NT2/D1 (cell line): ENCODE measurements around the gene CEP57.

Source experiments
- DNase-seq: peaks from one replicate; pipeline ENCODE4 v3.0.0-alpha.2; 2011; ENCODE audit warnings: low read depth, low spot score
- H3K27me3 ChIP-seq: 2 replicates; pipeline ENCODE4 v1.6.0; 2011; ENCODE audit warnings: mild to moderate bottlenecking; ENCODE audit not compliant: insufficient read length, insufficient read depth
- H3K36me3 ChIP-seq: 2 replicates; pipeline ENCODE4 v1.6.1; 2011; ENCODE audit warnings: mild to moderate bottlenecking, low read length, mixed read lengths; ENCODE audit not compliant: insufficient read depth, insufficient read length
- H3K4me1 ChIP-seq: 2 replicates; pipeline ENCODE4 v1.5.1; 2011; ENCODE audit not compliant: insufficient read depth, insufficient read length
- H3K4me3 ChIP-seq: 2 replicates; pipeline ENCODE4 v1.5.1; 2011; ENCODE audit warnings: low read depth; ENCODE audit not compliant: insufficient read length
- H3K9ac ChIP-seq: 2 replicates; pipeline ENCODE4 v1.6.0; 2011; ENCODE audit warnings: low read depth; ENCODE audit not compliant: insufficient read length
- H3K9me3 ChIP-seq: 2 replicates; pipeline ENCODE4 v1.5.1; 2011; ENCODE audit warnings: mild to moderate bottlenecking, low read length; ENCODE audit not compliant: insufficient read depth
- SUZ12 ChIP-seq: IDR thresholded peaks from 2 replicates; pipeline ENCODE4 v1.6.1; 2011; ENCODE audit not compliant: insufficient read length, insufficient read depth; ENCODE audit errors: extremely low read depth
- YY1 ChIP-seq: IDR thresholded peaks from 2 replicates; pipeline ENCODE4 v1.6.1; 2011; ENCODE audit not compliant: insufficient read length, insufficient read depth
- ZNF274 ChIP-seq: IDR thresholded peaks from 2 replicates; pipeline ENCODE4 v1.6.1; 2011; ENCODE audit warnings: mild to moderate bottlenecking, low read depth, low read length

CEP57 gene

DNA sequence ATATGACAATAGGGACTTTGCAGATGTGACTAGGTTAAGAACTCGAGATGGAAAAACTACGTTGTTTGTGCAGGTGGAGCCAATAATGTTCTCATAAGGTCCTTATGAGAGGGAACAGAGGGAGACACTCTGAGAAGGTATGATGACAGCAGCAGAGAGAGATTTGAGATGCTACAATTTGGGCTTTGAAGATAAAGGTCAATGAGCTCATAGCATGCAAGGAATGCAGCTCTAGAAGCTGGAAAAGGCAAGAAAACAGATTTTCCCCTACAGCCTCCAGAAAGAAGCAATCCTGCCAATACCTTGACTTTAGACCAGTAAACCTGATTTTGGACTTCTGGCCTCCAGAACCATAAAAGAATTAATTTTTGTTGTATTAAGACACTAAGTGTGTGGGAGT, 21.8 kb upstream of the CEP57 start:
- Histone ChIP-seq H3K4me1 (no peaks in the 10 kb centered on the region), H3K4me3 (no peak overlapping the region), H3K27me3 (no peaks in the 10 kb centered on the region), H3K9ac (no peak overlapping the region), H3K36me3 (peaks cover 15% of the 10 kb centered on the region), H3K9me3 (no peaks in the 10 kb centered on the region)
- DNase-seq: no peak
- TF ChIP-seq ZNF274: no peak
- TF ChIP-seq YY1: no peak
- TF ChIP-seq SUZ12: no peak

DNA sequence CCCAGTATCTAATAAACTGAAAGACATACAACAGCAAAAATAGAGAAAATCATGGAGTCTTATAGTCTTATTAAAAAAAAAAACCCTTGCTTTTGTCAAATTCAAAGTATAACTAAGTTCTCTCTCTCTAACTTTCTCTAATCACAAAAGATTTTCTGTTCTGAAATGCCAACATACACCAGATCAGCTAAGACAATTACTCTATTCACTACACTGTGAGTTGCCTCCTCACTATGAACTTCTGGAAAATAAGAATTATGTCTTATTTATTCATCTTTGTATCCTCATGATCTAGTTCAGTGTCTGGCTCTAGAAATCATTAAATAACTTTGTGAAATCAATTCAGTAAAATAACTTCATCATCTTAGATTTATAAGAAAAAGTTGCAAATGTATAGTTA, 13.4 kb upstream of the CEP57 start:
- no peak for TF ChIP-seq ZNF274
- TF ChIP-seq SUZ12: no peak
- H3K9me3 ChIP-seq: no peaks in the 10 kb centered on the region
- no peaks in the 10 kb centered on the region for H3K27me3 ChIP-seq
- peaks cover 81% of the 10 kb centered on the region for H3K36me3 ChIP-seq
- no peak overlapping the region for H3K4me3 ChIP-seq
- no peak for DNase-seq
- no peaks in the 10 kb centered on the region for H3K4me1 ChIP-seq
- no peak overlapping the region for H3K9ac ChIP-seq

DNA sequence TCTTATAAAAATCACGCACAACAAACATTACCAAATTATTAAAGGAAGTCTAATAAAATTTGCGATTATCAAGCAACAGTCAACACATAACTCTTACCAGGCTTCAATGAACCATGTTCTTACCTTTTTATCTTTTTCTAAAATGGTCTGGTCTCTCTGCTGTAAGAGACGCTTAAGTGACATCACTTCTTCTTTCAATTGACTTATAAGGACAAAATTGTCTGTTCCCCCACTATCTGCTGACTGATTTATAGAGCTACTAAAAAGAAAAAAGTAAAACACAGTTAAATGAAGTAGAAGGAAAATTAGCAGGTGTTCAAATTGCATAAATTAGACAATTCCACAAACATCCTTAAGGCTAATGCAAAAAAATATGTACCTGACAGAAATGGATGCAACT, 11.6 kb upstream of the CEP57 start:
- TF ChIP-seq SUZ12 (no peak), ZNF274 (no peak), YY1 (no peak)
- Histone ChIP-seq H3K4me1 (no peaks in the 10 kb centered on the region), H3K9me3 (no peaks in the 10 kb centered on the region), H3K36me3 (peaks cover 87% of the 10 kb centered on the region), H3K27me3 (no peaks in the 10 kb centered on the region), H3K4me3 (no peak overlapping the region), H3K9ac (no peak overlapping the region)
- DNase-seq: no peak

DNA sequence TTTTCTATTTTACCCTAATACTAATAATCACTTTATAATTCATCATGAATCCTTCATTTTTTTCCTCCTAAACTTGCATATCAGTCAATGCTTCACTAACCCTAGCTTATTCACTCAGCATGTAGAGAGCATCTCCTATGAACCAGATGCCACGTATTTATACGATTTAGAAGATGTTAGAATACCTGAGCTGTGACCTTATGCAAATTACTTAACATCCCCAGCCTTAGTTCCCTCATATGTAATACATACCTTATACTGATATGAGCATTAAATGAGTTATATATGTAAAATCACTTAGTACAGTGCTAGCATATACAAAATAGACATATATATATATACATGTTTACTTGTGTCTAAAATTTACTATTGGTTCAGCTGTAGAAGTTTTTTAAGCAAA, 9.8 kb upstream of the CEP57 start:
- Histone ChIP-seq H3K4me1 (no peaks in the 10 kb centered on the region), H3K9me3 (no peaks in the 10 kb centered on the region), H3K4me3 (no peak overlapping the region), H3K36me3 (peaks cover 84% of the 10 kb centered on the region), H3K9ac (no peak overlapping the region), H3K27me3 (no peaks in the 10 kb centered on the region)
- no peak for DNase-seq
- TF ChIP-seq YY1: no peak
- no peak for TF ChIP-seq SUZ12
- TF ChIP-seq ZNF274: no peak

DNA sequence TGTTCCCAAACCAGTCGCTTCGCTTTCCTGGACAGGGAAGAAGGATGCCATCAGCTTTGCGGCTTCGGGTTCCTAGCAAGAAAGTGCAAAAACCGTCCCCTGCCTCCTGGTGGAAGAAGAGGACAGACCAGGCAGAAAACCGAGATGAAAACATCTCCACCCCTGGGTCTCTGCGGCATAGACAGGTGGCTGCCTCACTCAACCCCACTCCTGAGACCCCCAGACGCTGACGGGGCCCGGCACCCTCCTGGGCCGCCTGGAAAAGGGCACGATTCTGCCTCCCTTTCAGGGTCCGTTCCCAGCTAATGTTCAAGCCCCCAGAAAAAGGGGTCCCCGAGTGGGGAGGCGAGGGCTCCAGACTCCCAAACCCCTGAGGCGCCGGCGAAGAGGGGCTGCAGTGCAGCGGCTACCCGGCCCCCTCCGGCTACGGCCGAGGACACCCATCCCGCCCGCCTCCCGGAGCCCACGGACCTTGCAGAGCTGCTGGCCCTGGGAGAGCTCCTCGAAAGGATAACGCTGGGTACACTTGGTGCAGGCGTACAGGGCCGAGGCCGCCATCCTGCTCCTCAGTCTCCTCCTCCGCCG, 1.3 kb upstream of the CEP57 start:
- peak; percentile 36 for DNase-seq
- Histone ChIP-seq H3K36me3 (peaks cover 26% of the 10 kb centered on the region), H3K27me3 (no peaks in the 10 kb centered on the region)

DNA sequence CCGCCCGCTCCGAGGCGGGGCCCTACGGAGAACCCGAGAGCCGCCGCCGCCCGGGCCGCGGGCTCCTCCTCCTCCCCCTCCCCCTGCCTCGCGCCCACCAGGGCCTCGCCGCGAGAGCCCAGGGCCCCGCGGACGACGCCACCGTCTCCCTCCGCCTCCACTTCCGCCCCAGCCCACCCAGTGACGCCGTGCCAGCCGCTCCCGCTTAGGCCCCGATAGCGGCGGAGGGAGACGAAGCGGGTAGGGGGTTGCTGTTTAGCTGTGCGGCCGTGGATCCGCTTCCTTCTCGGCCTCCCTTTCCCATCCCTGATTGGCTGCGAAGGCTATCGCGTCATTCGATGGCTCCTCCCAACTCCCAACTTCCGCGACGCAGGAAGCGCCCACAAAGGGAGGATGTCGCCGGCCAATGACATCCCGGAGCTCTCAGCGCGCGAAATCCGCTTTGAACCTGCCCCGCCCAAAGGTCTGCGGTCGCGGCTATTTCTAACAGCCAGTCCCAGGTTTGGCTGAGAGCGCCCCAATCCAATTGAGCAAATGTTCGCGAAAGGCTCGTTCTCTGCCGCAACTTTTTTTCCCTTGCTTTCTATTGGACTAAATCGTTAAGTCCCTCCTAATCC, 684 bp upstream of the CEP57 start, which contains the start of gene FAM76B:
TSS of gene FAM76B (minus strand) at position 277 of the 617 bp plus-strand sequence. CDS start 304 bp downstream, outside the sequence.
- peaks cover 24% of the 10 kb centered on the region for H3K36me3 ChIP-seq
- H3K4me3 ChIP-seq: peak within 1 kb of the TSS; percentile 89
- H3K27me3 ChIP-seq: no peaks in the 10 kb centered on the region
- no peaks in the 10 kb centered on the region for H3K4me1 ChIP-seq
- no peaks in the 10 kb centered on the region for H3K9me3 ChIP-seq
- no peak for TF ChIP-seq YY1
- DNase-seq: peak; percentile 96
- peak within 1 kb of the TSS; percentile 87 for H3K9ac ChIP-seq

More for the DNA sequence above, 1.3 kb upstream of the CEP57 start:
- no peaks in the 10 kb centered on the region for H3K9me3 ChIP-seq
- H3K9ac ChIP-seq: peak overlapping the region; percentile 87
- peak overlapping the region; percentile 89 for H3K4me3 ChIP-seq
- no peaks in the 10 kb centered on the region for H3K4me1 ChIP-seq
- TF ChIP-seq ZNF274 (no peak), SUZ12 (no peak), YY1 (no peak)

DNA sequence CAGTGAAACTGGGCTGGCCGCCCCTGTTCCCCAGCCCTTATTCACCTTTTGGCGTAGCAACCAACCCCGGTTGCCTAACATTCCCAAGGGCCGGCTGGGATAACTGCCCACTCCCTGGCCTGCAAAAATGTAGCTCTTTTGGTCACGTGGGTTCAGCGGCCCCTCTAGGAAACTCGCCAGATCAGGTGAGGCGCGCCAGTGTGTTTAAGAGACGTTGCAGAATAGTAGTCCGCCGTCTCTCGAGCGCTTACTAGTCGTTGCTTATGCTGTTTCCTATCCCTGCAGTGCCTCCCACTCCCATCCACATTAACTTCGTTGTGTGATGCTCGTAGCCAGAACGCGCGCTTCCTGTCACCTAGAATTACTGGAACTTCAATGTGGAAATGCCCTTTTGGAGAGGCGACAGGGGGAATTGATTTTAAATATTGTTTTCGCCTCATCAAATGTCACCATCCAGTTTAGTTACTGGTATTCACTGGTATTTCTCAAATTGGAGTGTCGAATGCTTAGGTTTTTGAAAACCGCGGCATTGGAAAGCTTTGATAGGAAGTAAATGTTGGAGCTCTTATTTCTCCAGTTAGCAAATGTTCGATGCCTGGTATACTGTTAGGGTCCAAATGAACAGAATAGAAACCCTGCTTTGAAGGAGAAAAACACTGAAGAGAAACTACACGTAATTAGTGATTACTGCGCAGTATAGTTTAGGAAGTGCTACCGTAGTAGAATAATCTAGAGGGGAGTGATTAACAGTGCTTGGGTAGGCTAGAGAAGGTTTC, 823 bp downstream of the CEP57 start:
- TF ChIP-seq YY1: no peak
- TF ChIP-seq ZNF274: no peak
- TF ChIP-seq SUZ12: no peak
- peaks cover 10% of the 10 kb centered on the region for H3K36me3 ChIP-seq
- H3K27me3 ChIP-seq: no peaks in the 10 kb centered on the region
- peak overlapping the region; percentile 89 for H3K4me3 ChIP-seq
- no peak for DNase-seq
- H3K4me1 ChIP-seq: no peaks in the 10 kb centered on the region
- H3K9ac ChIP-seq: peak overlapping the region; percentile 84
- H3K9me3 ChIP-seq: no peaks in the 10 kb centered on the region
